GM12892 (cell line): ENCODE data around the gene TC2N.

Source experiments
- POLR2A ChIP-seq: IDR thresholded peaks from 2 replicates; pipeline ENCODE4 v1.6.1; 2011; ENCODE audit warnings: low read depth, low read length, control low read depth
- POLR2AphosphoS5 ChIP-seq: IDR thresholded peaks from 2 replicates; pipeline ENCODE4 v1.6.1; 2011; ENCODE audit warnings: low read depth, low read length, control low read depth
- TAF1 ChIP-seq: IDR thresholded peaks from 2 replicates; pipeline ENCODE4 v1.6.1; 2011; ENCODE audit warnings: low read depth, mild to moderate bottlenecking, control low read depth, low read length, borderline replicate concordance

DNA sequence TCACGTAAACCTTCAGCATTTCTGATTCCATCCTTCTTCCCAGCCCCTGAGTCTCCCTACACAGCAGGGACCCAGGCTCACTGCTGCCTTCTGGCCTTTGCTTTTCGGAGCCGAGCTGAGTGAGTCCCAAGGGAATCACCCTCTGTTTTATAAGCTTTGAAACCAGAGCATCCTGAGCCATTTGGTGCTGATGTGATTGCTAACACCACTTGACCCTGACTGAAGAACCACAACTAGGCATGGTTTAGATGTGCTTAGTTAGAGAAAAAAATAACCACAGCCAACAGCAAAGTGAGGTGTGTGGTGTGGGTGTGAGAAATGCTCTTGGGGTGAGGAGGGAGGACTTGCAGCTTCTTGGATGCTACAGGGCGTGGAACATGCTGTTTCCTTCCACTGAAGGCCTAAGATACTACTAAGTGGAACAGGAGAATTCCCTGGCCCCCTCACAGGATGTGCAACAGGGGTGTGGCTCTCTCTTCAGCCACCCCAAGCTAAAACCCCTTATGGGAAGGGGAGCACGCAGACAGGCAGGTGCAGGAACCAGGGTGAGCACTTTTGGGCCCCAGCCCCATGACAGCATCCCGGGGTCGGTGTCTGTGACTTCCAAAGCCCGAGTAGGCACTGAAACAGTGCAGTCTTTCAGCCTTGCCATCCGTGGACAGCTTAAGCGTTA, at the start of gene TC2N:
- TF ChIP-seq POLR2A (no peak), POLR2AphosphoS5 (no peak), TAF1 (no peak)
